Stimulated activated CD4-positive, alpha-beta T cell treated with anti-CD3 and anti-CD28 coated beads, Interleukin-2, amount 100 ng/mL, for 24 hours (primary cell): ENCODE measurements around the gene SNCG.
"Not testable (repeated sequence)": the region's sequence is repeated elsewhere in the genome, so short reads cannot be mapped to it uniquely, and the experiment has no call there.

Experiments used
- DNase-seq, 2 donors: peaks; one replicate each; pipeline ENCODE4 v3.0.0-alpha.2; 2020

The SNCG gene

DNA sequence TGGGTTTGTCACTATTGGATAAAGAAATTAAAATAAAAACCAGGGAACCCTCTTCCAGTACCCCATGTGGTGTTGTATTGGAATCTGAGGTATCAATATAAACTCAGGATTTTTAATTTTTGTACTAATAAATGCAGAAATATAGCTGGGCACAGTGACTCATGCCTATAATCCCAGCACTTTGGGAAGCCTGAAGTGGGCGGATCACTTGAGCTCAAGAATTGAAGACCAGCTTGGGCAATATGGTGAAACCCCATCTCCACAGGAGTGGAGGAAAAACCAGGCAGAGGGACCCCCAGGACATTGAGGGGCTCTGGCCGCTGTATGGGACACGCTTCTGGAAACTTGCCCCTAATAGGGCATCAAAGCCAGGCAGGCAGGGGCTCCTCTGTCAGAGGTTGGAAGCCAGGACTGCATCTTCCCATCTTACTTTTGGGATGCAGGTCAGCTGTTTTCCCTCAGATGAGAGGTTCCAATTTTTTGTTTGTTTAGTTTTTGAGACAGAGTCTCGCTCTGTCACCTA lies 21.0 kb downstream of the SNCG start:
- no peak for DNase-seq

GRCh38 chr10:86979977-86980448 lies 21.6 kb downstream of the SNCG start:
- no peak for DNase-seq

- DNase-seq, result not testable (repeated sequence)
These were observed 22.6 kb downstream of the SNCG start for GRCh38 chr10:86981020-86981419.

GRCh38 chr10:86981716-86982115 lies 23.3 kb downstream of the SNCG start:
- no peak for DNase-seq

DNA sequence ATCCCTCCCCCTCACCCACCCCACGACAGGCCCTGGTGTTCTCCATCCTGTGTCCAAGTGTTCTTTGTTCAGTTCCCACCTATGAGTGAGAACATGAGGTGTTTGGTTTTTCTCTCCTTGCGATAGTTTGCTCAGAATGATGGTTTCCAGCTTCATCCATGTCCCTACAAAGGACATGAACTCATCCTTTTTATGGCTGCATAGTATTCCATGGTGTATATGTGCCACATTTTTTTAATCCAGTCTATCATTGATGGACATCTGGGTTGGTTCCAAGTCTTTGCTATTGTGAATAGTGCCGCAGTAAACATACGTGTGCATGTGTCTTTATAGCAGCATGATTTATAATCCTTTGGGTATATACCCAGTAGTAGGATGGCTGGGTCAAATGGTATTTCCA lies 26.1 kb downstream of the SNCG start:
- not testable (repeated sequence) for DNase-seq

DNA sequence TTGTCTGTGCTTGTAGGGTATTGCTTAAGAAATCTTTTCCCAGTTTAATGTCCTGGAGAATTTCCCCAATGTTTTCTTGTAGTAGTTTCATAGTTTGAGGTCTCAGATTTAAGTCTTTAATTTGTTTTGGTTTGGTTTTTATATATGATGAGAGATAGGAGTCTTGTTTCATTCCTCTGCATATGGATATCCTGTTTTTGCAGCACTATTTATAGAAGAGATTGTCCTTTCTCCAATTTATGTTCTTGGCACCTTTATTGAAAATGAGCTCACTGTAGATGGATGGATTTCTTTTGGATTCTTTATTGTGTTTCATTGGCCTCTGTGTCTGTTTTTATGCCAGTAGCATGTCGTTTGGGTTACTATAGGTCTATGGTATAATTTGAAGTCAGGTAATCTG lies 30.1 kb downstream of the SNCG start:
- no peak for DNase-seq

DNA sequence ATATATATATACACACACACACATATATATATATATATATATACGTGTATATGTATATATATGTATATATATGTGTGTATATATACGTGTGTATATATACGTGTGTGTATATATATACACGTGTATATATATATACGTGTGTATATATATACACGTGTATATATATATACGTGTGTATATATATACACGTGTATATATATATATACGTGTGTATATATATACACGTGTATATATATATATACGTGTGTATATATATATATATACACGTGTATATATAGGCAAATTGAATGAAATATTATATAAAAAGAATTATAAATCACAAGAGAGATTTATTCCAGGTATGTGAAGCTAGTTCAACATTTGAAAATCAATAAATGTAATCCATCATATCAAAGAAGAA lies 33.0 kb downstream of the SNCG start:
- DNase-seq, result not testable (repeated sequence)

DNA sequence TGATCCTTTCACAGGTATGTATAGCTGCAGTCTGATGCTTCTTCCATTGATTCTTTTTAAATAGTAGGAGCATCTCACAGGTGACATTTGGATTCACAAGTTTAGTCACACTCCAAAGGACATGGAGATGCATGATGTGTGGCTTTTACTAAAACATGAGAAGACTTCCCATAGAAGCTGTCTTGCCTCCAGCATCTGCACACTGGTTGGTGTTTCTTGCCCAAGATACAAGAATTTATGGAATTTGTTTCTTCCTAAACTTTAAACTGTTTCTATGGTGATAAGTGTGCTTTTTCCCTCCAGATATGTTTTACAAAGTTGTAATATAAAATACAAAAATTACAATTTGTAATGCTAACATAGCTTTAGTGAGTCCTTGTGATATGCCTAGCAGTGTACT lies 34.1 kb downstream of the SNCG start:
- no peak for DNase-seq

GRCh38 chr10:86992929-86993328 lies 34.5 kb downstream of the SNCG start:
- DNase-seq, result no peak

DNA sequence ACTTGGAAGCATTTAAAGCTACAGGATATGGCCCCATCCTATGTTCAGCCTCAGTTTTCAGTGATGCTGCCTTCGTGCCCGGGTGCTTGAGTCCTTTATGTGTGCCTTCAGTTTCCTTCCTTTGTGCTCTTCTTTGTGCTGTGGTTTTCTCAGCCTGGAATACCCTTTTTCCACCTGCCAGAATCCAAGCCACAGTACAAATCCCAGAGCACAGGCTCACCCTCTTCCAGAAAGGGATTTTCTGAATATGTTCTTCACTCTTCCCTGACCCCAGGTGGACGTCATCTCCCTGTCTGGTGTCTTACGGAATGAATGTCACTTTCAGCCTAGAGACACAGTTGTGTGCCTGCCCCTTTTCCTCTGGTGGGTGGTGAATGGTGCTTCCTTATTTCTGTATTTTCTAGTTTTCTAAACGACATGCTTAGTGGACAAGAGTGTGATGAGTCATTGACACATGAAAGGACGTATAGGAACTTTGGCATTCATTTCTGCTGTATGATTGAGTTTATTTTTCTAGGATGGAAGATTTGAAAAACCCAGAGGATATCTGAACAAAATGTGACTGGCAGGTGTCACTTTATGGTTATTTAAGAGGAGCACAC lies 41.5 kb downstream of the SNCG start:
- not testable (repeated sequence) for DNase-seq

DNA sequence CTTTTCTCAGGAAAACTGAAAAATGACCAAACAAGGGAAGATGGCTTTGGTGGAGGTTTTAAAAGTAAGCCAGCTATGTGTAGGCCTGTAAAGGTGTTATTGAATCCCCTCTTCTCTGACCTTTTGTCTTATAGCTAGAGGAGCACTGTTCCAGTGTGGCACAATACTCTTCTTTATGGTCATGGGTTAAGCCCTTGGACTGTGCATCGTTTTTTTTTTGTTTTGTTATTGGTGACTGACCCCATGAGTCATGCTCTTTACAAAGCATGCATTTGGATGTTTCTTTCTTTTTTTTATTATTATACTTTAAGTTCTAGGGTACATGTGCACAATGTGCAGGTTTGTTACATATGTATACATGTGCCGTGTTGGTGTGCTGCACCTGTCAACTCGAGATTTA lies 42.1 kb downstream of the SNCG start:
- DNase-seq, result no peak

- not testable (repeated sequence) for DNase-seq
These were observed 48.7 kb downstream of the SNCG start for GRCh38 chr10:87007124-87007523.

GRCh38 chr10:87007674-87008073 lies 49.3 kb downstream of the SNCG start:
- DNase-seq, result not testable (repeated sequence)

DNA sequence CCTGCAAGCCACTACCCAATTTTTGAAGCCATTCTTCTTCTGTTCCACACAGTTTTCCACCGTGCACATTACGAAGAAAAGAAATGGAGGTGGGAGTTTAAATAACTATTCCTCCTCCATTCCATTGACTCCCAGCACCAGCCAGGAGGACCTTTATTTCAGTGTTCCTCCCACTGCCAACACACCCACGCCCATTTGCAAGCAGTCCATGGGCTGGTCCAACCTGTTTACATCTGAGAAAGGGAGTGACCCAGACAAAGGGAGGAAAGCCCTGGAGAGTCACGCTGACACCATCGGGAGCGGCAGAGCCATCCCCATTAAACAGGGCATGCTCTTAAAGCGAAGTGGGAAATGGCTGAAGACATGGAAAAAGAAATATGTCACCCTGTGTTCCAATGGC lies 49.9 kb downstream of the SNCG start:
- DNase-seq, result not testable (repeated sequence)

DNA sequence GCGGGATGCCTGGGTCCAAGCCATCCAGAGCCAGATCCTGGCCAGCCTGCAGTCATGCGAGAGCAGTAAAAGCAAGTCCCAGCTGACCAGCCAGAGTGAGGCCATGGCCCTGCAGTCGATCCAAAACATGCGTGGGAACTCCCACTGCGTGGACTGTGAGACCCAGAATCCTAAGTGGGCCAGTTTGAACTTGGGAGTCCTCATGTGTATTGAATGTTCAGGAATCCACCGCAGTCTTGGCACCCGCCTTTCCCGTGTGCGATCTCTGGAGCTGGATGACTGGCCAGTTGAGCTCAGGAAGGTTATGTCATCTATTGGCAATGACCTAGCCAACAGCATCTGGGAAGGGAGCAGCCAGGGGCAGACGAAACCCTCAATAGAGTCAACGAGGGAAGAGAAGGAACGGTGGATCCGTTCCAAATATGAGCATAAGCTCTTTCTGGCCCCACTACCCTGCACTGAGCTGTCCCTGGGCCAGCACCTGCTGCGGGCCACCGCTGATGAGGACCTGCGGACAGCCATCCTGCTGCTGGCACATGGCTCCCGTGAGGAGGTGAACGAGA lies 50.8 kb downstream of the SNCG start:
- DNase-seq, result not testable (repeated sequence)
